ENCODE data around the gene RBM20. TPM values are rescaled to one million over a fixed set of nuclear protein-coding genes. Genes with fewer than 3 reads are reported as not detected.

The RBM20 gene
- total RNA-seq, 1 donor from 2014 or later = 1.0 TPM

DNA sequence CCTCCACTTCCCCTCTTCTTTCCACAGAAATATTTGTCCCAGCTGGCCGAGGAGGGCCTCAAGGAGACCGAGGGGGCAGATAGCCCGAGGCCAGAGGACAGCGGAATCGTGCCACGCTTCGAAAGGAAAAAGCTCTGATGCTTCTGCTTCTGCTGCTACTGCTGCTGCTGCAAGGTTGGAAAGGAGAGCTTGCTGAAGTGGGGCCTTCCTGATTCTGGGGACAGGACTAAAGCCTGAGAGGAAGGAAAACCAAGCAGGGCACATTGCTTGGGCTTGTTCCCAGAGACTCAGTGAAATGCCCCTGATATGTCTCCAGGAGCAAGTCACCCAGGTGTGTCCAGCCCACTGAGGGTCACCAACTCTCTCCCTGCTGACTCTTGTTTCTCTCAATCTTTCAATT, 191.7 kb downstream of the RBM20 start:
- Mint-ChIP-seq H3K9me3 (ENCODE audit: unreplicated experiment) (no peaks in the 10 kb centered on the region), H3K27ac (ENCODE audit: unreplicated experiment) (no peak overlapping the region), H3K4me3 (ENCODE audit: unreplicated experiment) (no peak overlapping the region), H3K4me1 (ENCODE audit: unreplicated experiment) (peaks cover 27% of the 10 kb centered on the region), H3K36me3 (ENCODE audit: low read depth, unreplicated experiment) (no peaks in the 10 kb centered on the region), H3K27me3 (ENCODE audit: unreplicated experiment) (peaks cover 3% of the 10 kb centered on the region)
- no peak for DNase-seq (ENCODE audit: low spot score)
- TF ChIP-seq, protein P1, sequence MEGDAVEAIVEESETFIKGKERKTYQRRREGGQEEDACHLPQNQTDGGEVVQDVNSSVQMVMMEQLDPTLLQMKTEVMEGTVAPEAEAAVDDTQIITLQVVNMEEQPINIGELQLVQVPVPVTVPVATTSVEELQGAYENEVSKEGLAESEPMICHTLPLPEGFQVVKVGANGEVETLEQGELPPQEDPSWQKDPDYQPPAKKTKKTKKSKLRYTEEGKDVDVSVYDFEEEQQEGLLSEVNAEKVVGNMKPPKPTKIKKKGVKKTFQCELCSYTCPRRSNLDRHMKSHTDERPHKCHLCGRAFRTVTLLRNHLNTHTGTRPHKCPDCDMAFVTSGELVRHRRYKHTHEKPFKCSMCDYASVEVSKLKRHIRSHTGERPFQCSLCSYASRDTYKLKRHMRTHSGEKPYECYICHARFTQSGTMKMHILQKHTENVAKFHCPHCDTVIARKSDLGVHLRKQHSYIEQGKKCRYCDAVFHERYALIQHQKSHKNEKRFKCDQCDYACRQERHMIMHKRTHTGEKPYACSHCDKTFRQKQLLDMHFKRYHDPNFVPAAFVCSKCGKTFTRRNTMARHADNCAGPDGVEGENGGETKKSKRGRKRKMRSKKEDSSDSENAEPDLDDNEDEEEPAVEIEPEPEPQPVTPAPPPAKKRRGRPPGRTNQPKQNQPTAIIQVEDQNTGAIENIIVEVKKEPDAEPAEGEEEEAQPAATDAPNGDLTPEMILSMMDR (IDR thresholded peaks at IDR 0.05; ENCODE audit: unreplicated experiment) = no peak

DNA sequence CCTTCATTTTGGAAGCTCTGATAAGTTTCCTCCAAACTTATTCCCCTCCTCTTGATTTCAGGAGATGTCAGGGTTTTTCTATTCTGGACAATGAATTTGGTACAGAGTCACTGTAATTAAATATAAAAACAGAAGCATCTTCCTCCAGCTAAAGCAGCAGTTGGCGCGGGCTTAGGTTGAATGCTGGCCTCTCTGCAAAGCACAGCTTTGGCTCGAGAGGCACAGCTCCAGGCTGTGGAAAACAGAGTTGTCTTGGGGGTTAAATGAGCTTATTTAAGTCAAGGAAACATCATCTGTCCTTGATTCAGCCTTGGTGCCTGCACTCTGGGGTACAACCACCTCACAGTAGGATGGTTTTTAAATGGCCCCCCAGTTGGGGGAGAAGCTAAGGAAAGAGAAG, 192.6 kb downstream of the RBM20 start:
- H3K36me3 Mint-ChIP-seq (ENCODE audit: low read depth, unreplicated experiment) = no peaks in the 10 kb centered on the region
- no peak overlapping the region for H3K27ac Mint-ChIP-seq (ENCODE audit: unreplicated experiment)
- DNase-seq (ENCODE audit: low spot score) = no peak
- H3K27me3 Mint-ChIP-seq (ENCODE audit: unreplicated experiment) = peaks cover 8% of the 10 kb centered on the region
- peak overlapping the region; percentile 26 for H3K4me3 Mint-ChIP-seq (ENCODE audit: unreplicated experiment)
- no peaks in the 10 kb centered on the region for H3K9me3 Mint-ChIP-seq (ENCODE audit: unreplicated experiment)
- peaks cover 27% of the 10 kb centered on the region for H3K4me1 Mint-ChIP-seq (ENCODE audit: unreplicated experiment)
- TF ChIP-seq, protein P1 (IDR thresholded peaks at IDR 0.05; ENCODE audit: unreplicated experiment) = no peak

DNA sequence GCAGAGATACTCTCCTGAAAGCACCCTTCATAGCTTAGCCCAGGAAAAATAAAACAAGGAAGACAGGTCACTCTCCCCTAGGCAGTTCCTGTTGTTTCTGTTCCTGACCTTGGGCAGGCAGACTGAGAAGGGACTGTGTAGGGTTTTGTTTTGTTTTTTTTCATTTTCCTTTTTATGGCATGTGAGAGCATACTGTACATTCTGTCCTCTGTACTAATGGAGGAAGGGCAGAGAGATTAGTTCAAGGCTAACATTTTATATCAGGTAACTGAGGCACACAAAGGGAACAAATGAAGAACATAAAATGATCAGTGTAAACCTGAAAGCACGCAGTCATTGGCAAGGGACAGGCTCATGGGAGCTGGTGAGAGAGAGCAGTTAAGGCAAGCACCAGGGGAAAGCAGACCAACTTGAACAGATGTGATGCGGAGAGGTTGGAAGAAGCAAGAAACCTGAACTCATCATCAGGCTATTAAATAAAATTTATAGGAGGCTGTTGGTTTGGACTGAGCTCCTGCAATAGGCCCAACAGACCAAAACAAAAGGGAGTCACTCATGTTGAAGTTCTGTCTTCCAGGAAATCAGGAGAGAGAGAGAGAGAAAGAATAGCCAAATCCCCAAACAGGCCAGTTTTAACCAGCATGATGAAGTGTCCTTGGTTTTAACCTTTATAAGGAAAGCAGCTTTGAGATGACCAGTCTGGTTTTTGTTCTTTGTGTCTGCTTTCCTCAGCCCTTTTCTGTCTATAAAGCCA, 193.5 kb downstream of the RBM20 start:
- no peak for DNase-seq (ENCODE audit: low spot score)
- H3K4me1 Mint-ChIP-seq (ENCODE audit: unreplicated experiment) = peaks cover 30% of the 10 kb centered on the region
- H3K4me3 Mint-ChIP-seq (ENCODE audit: unreplicated experiment) = no peak overlapping the region
- TF ChIP-seq, protein P1 (IDR thresholded peaks at IDR 0.05; ENCODE audit: unreplicated experiment) = no peak
- H3K36me3 Mint-ChIP-seq (ENCODE audit: low read depth, unreplicated experiment) = no peaks in the 10 kb centered on the region
- H3K9me3 Mint-ChIP-seq (ENCODE audit: unreplicated experiment) = no peaks in the 10 kb centered on the region
- no peak overlapping the region for H3K27ac Mint-ChIP-seq (ENCODE audit: unreplicated experiment)
- peaks cover 12% of the 10 kb centered on the region for H3K27me3 Mint-ChIP-seq (ENCODE audit: unreplicated experiment)

GRCh38 chr10:110840225-110840922, 196.2 kb downstream of the RBM20 start:
- Mint-ChIP-seq H3K4me1 (ENCODE audit: unreplicated experiment) (peaks cover 33% of the 10 kb centered on the region), H3K27me3 (ENCODE audit: unreplicated experiment) (peaks cover 15% of the 10 kb centered on the region), H3K27ac (ENCODE audit: unreplicated experiment) (no peak overlapping the region), H3K36me3 (ENCODE audit: low read depth, unreplicated experiment) (no peaks in the 10 kb centered on the region), H3K9me3 (ENCODE audit: unreplicated experiment) (no peaks in the 10 kb centered on the region), H3K4me3 (ENCODE audit: unreplicated experiment) (no peak overlapping the region)
- TF ChIP-seq, protein P1 (IDR thresholded peaks at IDR 0.05; ENCODE audit: unreplicated experiment) = no peak
- no peak for DNase-seq (ENCODE audit: low spot score)

GRCh38 chr10:110840923-110841428, 196.8 kb downstream of the RBM20 start:
- no peak for DNase-seq (ENCODE audit: low spot score)
- H3K27ac Mint-ChIP-seq (ENCODE audit: unreplicated experiment) = no peak overlapping the region
- TF ChIP-seq, protein P1 (IDR thresholded peaks at IDR 0.05; ENCODE audit: unreplicated experiment) = no peak
- no peaks in the 10 kb centered on the region for H3K36me3 Mint-ChIP-seq (ENCODE audit: low read depth, unreplicated experiment)
- peaks cover 27% of the 10 kb centered on the region for H3K4me1 Mint-ChIP-seq (ENCODE audit: unreplicated experiment)
- no peaks in the 10 kb centered on the region for H3K9me3 Mint-ChIP-seq (ENCODE audit: unreplicated experiment)
- peaks cover 12% of the 10 kb centered on the region for H3K27me3 Mint-ChIP-seq (ENCODE audit: unreplicated experiment)
- H3K4me3 Mint-ChIP-seq (ENCODE audit: unreplicated experiment) = no peak overlapping the region
